ENCODE data around the gene AP5B1.

The AP5B1 gene

DNA sequence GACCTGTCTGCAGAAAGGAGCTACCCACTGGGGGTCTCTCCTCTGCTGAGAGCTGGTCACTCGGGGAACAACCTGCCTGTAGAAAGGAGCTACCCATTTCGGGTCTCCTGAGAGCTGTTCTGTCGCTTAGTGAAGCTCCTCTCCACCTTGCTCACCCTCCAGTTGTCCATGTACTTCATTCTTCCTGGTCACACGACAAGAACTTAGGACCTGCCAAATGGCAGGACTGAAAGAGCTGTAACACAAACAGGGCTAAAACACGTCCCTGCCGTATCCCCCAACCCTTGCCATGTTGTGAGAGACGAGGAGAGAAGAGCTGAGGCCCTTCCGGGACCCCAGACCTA, 36.1 kb downstream of the AP5B1 start:
- TF ChIP-seq REST (IDR thresholded peaks at IDR 0.05; ENCODE audit: insufficient read depth in 1 of 2, low read depth in 2 of 2, low read length in 2 of 2) (no peak), POLR2AphosphoS5 (IDR thresholded peaks at IDR 0.05; ENCODE audit: low read depth, low read length) (no peak), FOXP2 (optimal IDR thresholded peaks at IDR 0.05; ENCODE audit: borderline replicate concordance, extremely low read depth, extremely low read length, insufficient read depth) (no peak), SIN3A (IDR thresholded peaks at IDR 0.05; ENCODE audit: borderline replicate concordance, insufficient read depth, low read length) (no peak), TAF1 (IDR thresholded peaks at IDR 0.05; ENCODE audit: borderline replicate concordance, insufficient read depth, low read length) (no peak)

GRCh38 chr11:65744026-65744698, 36.6 kb downstream of the AP5B1 start:
- TF ChIP-seq SIN3A (IDR thresholded peaks at IDR 0.05; ENCODE audit: borderline replicate concordance, insufficient read depth, low read length) (no peak), FOXP2 (optimal IDR thresholded peaks at IDR 0.05; ENCODE audit: borderline replicate concordance, extremely low read depth, extremely low read length, insufficient read depth) (no peak), POLR2AphosphoS5 (IDR thresholded peaks at IDR 0.05; ENCODE audit: low read depth, low read length) (no peak), REST (IDR thresholded peaks at IDR 0.05; ENCODE audit: insufficient read depth in 1 of 2, low read depth in 2 of 2, low read length in 2 of 2) (no peak), TAF1 (IDR thresholded peaks at IDR 0.05; ENCODE audit: borderline replicate concordance, insufficient read depth, low read length) (no peak)

DNA sequence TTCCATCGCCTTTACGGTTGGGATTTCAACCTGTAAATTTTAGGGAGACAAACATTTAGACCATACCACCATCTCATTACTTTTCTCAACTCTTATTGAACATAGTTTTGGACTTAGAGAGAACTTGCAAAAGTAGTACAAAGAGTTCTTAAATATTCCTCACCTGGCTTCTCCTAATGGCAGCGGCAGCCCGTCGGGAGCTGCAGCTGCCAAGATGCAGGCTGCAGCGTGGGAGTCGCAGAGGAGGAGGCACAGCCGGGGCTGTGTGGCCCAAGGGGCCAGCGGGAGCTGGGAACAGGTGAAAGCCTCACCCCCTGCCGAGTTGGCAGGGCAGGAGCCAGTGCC, 37.1 kb downstream of the AP5B1 start:
- TF ChIP-seq REST (IDR thresholded peaks at IDR 0.05; ENCODE audit: insufficient read depth in 1 of 2, low read depth in 2 of 2, low read length in 2 of 2) (no peak), SIN3A (IDR thresholded peaks at IDR 0.05; ENCODE audit: borderline replicate concordance, insufficient read depth, low read length) (no peak), POLR2AphosphoS5 (IDR thresholded peaks at IDR 0.05; ENCODE audit: low read depth, low read length) (no peak), FOXP2 (optimal IDR thresholded peaks at IDR 0.05; ENCODE audit: borderline replicate concordance, extremely low read depth, extremely low read length, insufficient read depth) (no peak), TAF1 (IDR thresholded peaks at IDR 0.05; ENCODE audit: borderline replicate concordance, insufficient read depth, low read length) (no peak)

GRCh38 chr11:65742353-65742752, 38.4 kb downstream of the AP5B1 start:
- no peak for TF ChIP-seq FOXP2 (optimal IDR thresholded peaks at IDR 0.05; ENCODE audit: borderline replicate concordance, extremely low read depth, extremely low read length, insufficient read depth)
- TF ChIP-seq SIN3A (IDR thresholded peaks at IDR 0.05; ENCODE audit: borderline replicate concordance, insufficient read depth, low read length), result no peak

GRCh38 chr11:65741185-65741584, 39.6 kb downstream of the AP5B1 start:
- no peak for TF ChIP-seq SIN3A (IDR thresholded peaks at IDR 0.05; ENCODE audit: borderline replicate concordance, insufficient read depth, low read length)

DNA sequence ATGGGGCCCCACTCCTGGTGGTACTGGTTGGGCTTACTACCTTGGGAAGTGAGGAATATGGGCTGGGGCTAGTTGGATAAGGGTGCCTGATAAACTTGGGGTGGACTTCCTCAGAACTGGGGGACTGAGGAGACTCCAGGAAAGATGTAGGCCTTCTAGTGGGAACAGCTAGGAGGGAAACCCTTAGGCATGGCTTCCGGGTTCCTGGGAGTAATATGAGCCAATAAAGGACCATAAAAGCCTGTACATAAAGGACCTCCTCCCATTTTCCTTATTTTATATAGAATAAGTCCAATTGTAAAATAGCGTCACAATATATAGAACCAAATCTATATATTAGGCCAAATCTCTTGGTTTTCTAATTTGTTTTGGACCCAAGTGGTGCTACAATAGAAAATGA, 41.8 kb downstream of the AP5B1 start:
- TF ChIP-seq TAF1 (IDR thresholded peaks at IDR 0.05; ENCODE audit: borderline replicate concordance, insufficient read depth, low read length) (no peak), POLR2AphosphoS5 (IDR thresholded peaks at IDR 0.05; ENCODE audit: low read depth, low read length) (no peak), REST (IDR thresholded peaks at IDR 0.05; ENCODE audit: insufficient read depth in 1 of 2, low read depth in 2 of 2, low read length in 2 of 2) (no peak), SIN3A (IDR thresholded peaks at IDR 0.05; ENCODE audit: borderline replicate concordance, insufficient read depth, low read length) (no peak), FOXP2 (optimal IDR thresholded peaks at IDR 0.05; ENCODE audit: borderline replicate concordance, extremely low read depth, extremely low read length, insufficient read depth) (no peak)

All from PFSK-1 (cell line).